ENCODE results near the gene PARD6B. TPM values are rescaled to one million over a fixed set of nuclear protein-coding genes. Genes with fewer than 3 reads are reported as not detected.
"Not testable (repeated sequence)": the region's sequence is repeated elsewhere in the genome, so short reads cannot be mapped to it uniquely, and the experiment has no call there.

PARD6B gene
- total RNA-seq, 2 experiments from 2014 or later = 3.9 to 4.1 TPM

DNA sequence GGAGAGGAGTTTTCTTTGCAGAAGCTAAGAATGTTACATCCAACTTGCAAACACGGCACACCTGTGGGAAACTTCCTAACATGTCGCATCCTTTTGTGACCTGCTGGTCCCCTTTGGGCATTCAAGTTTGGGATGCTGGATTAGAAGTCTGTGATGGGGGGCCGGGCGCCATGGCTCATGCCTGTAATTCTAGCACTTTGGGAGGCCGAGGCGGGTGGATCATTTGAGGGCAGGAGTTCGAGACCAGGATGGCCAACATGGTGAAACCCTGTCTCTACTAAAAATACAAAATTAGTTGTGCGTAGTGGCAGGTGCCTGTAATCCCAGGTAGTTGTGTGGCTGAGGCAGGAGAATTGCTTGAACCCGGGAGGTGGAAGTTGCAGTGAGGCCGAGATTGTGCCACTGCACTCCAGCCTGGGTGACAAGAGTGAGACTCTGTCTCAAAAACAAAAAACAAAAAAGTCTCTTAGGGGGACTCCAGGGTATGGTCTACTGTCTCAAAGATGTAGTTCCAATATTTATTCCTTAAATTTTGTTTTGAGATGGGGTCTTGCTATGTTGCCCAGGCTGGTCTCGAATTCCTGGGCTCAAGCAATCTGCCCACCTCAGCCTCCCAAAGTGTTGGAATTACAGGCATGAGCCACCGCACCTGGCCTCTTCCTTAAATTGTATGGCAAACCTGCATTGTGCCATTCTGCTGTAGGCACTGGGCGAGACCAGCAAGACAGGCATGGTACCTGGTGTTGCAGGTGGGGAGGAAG lies 69.8 kb downstream of the PARD6B start:
- not testable (repeated sequence) for H3K9me3 Mint-ChIP-seq
- peaks cover 44% of the 10 kb centered on the region for H3K4me1 Mint-ChIP-seq

DNA sequence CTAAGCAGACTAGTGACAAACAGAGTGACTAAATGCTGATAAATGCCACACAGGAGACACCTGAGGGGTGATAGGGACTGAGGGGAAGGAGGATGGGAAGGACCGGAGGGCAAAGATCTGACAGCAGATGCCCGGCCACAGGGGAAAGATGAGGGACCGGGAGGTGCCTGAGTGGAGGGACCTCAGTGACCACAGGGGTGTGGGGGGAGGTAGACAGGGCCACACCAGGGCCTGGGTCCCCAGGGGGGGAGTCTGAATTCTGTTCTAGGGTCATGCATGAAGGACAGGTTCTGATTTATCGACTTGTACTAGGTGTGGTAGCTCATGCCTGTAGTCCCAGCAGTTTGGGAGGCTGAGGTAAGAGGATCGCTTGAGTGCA lies 70.4 kb downstream of the PARD6B start:
- Mint-ChIP-seq H3K9me3 (no peaks in the 10 kb centered on the region), H3K4me1 (peaks cover 45% of the 10 kb centered on the region), H3K27me3 (no peaks in the 10 kb centered on the region), H3K4me3 (no peak overlapping the region), H3K27ac (no peak overlapping the region), H3K36me3 (peaks cover 4% of the 10 kb centered on the region)
- DNase-seq = no peak

More for the DNA sequence above, 69.8 kb downstream of the PARD6B start:
- not testable (repeated sequence) for H3K36me3 Mint-ChIP-seq, H3K4me3 Mint-ChIP-seq, H3K27ac Mint-ChIP-seq, H3K27me3 Mint-ChIP-seq, DNase-seq

DNA sequence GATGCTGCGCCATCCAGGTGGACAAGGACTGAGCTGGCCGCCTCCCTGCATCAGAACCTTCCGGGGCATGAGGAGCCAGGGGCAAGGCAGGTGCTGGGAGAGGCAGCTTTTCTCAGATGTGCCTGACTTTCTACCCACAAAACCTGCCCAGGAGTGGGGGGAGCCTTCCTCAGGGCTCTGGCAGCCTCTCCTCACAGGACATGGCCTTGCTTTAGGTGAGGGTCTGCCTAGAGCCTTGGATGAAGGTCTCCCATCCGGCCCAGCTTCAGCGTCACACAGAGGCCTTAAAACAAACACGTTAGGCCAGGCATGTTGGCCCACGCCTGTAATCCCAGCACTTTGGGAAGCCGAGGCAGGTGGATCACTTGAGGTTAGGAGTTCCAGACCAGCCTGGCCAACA lies 70.9 kb downstream of the PARD6B start:
- Mint-ChIP-seq H3K27me3 (no peaks in the 10 kb centered on the region), H3K4me1 (peaks cover 42% of the 10 kb centered on the region), H3K36me3 (peaks cover 4% of the 10 kb centered on the region), H3K4me3 (no peak overlapping the region), H3K27ac (no peak overlapping the region), H3K9me3 (no peaks in the 10 kb centered on the region)
- no peak for DNase-seq

DNA sequence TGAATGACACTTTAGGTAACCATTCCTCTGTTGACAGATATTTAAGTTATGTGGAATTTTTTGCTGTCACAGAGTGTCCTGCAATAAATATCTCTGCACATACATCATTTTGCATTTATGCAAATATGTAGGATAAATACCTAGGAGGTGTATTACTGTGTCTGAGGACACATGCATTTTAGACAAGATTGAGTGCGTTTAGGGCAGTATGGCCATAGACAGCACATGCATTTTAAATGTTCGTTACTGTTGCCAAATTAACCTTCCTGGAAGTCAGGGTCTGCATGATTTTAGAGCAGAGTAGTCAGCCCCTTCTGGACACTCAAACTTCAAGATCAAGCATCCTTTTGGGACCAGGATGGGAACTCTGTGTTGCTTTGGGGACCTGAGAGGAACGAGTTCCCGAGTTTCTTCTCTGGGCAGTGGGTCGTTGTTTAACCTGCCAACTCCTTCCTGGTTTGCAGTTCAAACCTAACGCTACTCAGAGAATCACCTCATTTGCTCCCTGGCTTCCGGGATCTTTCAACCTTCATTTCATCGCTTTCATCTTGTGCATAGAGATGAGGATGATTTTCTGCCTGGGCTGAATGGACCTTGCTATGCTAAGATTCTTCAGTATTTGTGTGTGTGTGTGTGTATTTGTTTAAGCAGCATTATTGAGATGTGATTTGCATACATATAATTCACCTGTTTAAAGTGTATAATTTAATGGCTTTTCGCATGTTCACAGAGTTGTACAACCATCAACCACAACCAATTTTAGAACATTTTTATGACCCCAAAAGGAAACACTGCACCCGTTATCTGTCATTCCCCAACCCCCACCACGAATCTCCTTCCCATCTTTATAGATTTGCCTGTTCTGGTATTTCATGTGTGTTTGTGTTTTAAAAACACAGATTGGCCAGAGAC lies 73.3 kb downstream of the PARD6B start:
- peak overlapping the region; percentile 95 for H3K27ac Mint-ChIP-seq
- DNase-seq = no peak
- no peaks in the 10 kb centered on the region for H3K27me3 Mint-ChIP-seq

DNA sequence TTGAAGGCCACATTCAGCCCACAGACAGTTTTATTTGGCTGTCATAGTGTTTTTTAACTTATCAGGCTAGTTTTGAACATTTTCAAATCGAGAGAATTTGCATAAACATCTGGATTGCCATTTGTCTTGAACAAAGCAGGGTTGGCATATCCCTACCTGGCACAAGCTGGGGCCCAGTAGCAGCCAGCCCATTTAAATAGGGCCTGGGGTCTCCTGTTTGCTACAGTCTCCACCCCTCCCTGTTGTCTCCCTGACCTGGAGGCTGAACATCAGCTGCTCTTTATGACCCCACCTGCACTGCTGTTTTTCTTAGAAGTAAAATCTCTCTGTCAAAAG lies 73.9 kb downstream of the PARD6B start:
- Mint-ChIP-seq H3K4me3 (peak overlapping the region; percentile 75), H3K4me1 (peaks cover 36% of the 10 kb centered on the region), H3K27me3 (no peaks in the 10 kb centered on the region), H3K36me3 (peaks cover 14% of the 10 kb centered on the region), H3K9me3 (no peaks in the 10 kb centered on the region), H3K27ac (peak overlapping the region; percentile 95)
- no peak for DNase-seq

More for the DNA sequence above, 73.3 kb downstream of the PARD6B start:
- Mint-ChIP-seq H3K36me3 (peaks cover 8% of the 10 kb centered on the region), H3K9me3 (no peaks in the 10 kb centered on the region), H3K4me1 (peaks cover 38% of the 10 kb centered on the region), H3K4me3 (peak overlapping the region; percentile 75)

DNA sequence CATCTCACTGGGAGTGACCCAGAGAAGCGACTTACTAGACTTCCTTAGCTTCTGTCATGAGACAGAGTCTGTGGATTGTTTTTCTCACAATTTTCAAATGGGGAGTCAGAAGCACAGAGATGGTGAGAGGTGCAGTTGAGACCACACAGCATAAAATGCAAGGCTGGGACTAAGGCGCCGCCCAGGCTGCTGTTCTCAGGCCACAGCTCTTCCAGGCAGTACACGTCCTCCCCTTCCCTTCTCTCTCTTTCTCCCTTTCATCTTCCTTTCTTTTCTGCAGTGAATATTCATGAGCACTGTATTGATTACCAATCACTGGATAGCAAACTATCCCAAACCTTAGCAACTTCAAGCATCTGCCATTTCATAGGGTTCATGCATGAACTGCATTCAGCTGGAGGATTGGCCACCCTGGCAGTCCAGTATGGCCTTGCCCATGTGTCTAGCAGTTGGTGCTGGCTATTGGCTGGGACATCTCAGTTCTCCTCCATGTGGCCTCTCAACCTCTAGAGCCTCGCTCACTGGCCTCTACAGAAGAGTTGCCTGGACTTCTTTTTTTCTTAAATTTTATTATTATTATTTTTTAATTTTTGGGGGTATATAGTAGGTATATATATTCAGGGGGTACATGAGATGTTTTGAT lies 74.9 kb downstream of the PARD6B start:
- Mint-ChIP-seq H3K27me3 (no peaks in the 10 kb centered on the region), H3K4me1 (peaks cover 41% of the 10 kb centered on the region), H3K4me3 (no peak overlapping the region), H3K27ac (peak overlapping the region; percentile 95), H3K9me3 (peaks cover 2% of the 10 kb centered on the region), H3K36me3 (peaks cover 18% of the 10 kb centered on the region)
- no peak for DNase-seq

Other genes starting within 250 kb of the PARD6B start
- 10 to 100 TPM; 53.0 to 54.0 TPM for gene PTPN1, start 221.2 kb upstream of the PARD6B start, total RNA-seq
- gene RIPOR3, start 40.0 kb upstream of the PARD6B start, total RNA-seq = not detected
- gene BCAS4, start 63.5 kb downstream of the PARD6B start, total RNA-seq = 10 to 100 TPM; 27.1 to 28.9 TPM
- 10 to 100 TPM; 73.0 to 80.7 TPM for gene ADNP, start 199.9 kb downstream of the PARD6B start, total RNA-seq
- 10 to 100 TPM; 84.6 to 88.1 TPM for gene DPM1, start 227.0 kb downstream of the PARD6B start, total RNA-seq
- 1 to 10 TPM; 7.8 TPM for gene MOCS3, start 227.2 kb downstream of the PARD6B start, total RNA-seq